ENCODE results near the gene PLCB1. TPM values are rescaled to one million over a fixed set of nuclear protein-coding genes. Genes with fewer than 3 reads are reported as not detected.

Gene PLCB1
- total and polyA plus RNA-seq, 2 experiments from 2014 or later, result 6.7 to 20.5 TPM

DNA sequence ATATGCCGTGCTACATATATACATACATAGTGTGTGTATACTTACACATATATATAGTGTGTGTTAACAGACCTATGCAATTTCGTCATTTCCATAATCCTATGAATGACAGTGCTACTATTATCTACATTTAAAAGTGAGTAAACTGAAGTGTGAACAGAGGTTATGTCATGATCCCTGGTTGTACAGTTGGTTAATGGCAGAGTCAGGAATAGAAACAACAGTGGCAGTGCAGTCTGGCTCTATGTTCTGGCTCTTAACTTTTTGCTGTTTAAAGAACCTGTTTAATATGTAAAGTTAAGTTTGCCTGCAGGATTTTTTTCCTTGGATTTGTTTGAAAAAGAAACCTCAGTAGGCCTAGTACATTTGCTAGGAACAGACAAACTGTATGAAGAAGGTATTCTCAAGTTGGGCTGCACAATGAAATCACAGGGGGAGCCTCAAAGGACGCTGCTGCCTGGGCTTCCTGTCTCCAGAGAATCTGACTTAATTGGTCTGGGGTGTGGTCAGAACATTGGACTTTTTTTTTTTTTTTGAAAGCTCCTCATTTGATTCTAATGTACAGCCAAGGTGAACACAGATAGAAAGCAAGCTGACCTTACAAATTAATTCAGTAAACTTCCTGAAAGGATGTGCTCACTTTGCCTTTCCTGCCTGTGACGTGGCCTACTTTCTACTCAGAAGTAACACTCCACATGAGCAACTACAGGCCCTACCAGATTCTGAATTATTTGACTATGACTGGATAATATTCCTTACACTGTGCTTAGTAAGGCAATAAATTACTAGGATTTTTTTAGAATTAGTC is 29.4 kb downstream of the PLCB1 start:
- WGBS (ENCODE audit: low lambda C conversion rate, missing lambda C conversion rate), result 80% methylated on average over 4 of the region's 4 CpGs
- H3K9me3 ChIP-seq (ENCODE audit: low read depth), result no peaks in the 10 kb centered on the region
- H3K27me3 ChIP-seq, result no peaks in the 10 kb centered on the region
- no peaks in the 10 kb centered on the region for H3K79me2 ChIP-seq
- TF ChIP-seq EZH2phosphoT487 (IDR thresholded peaks at IDR 0.05; ENCODE audit: low read depth, severe bottlenecking, unreplicated experiment) (no peak), EZH2 (IDR thresholded peaks at IDR 0.05; ENCODE audit: borderline replicate concordance) (no peak)
- TF ChIP-seq, protein P1, sequence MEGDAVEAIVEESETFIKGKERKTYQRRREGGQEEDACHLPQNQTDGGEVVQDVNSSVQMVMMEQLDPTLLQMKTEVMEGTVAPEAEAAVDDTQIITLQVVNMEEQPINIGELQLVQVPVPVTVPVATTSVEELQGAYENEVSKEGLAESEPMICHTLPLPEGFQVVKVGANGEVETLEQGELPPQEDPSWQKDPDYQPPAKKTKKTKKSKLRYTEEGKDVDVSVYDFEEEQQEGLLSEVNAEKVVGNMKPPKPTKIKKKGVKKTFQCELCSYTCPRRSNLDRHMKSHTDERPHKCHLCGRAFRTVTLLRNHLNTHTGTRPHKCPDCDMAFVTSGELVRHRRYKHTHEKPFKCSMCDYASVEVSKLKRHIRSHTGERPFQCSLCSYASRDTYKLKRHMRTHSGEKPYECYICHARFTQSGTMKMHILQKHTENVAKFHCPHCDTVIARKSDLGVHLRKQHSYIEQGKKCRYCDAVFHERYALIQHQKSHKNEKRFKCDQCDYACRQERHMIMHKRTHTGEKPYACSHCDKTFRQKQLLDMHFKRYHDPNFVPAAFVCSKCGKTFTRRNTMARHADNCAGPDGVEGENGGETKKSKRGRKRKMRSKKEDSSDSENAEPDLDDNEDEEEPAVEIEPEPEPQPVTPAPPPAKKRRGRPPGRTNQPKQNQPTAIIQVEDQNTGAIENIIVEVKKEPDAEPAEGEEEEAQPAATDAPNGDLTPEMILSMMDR (IDR thresholded peaks at IDR 0.05; ENCODE audit: poor library complexity), result no peak
- no peak overlapping the region for H3K4me3 ChIP-seq
- H3K27ac ChIP-seq, result peak overlapping the region; percentile 42
- no peaks in the 10 kb centered on the region for H3K36me3 ChIP-seq (replicated peaks; ENCODE audit: insufficient read depth, low read depth)
- H3K4me1 ChIP-seq (ENCODE audit: insufficient read depth), result no peaks in the 10 kb centered on the region
- no peak for DNase-seq (ENCODE audit: low spot score)
- no peak overlapping the region for H3K4me2 ChIP-seq
- H3K9me2 ChIP-seq (replicated peaks; ENCODE audit: insufficient read depth), result no peaks in the 10 kb centered on the region
- H4K20me1 ChIP-seq (ENCODE audit: insufficient read depth, poor library complexity, severe bottlenecking), result no peaks in the 10 kb centered on the region
- no peak overlapping the region for H2AFZ ChIP-seq

DNA sequence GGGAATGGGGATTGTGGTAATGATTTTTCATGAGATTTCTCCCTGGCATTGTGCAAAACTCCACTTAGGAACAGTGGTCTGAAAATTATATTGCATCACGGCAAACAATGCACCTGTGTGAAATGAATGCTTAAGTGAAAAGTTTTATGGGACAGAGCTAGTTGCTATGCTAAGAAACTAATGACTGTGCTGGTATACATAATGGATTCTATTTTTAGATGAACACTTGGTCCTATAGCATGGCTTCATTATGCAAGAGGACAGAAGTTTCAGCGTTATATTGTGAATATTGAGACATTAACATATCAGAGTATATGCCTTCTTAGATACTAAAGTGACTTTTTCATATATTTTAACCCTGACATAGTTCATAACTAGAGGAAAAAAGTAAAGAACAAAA is 30.5 kb downstream of the PLCB1 start:
- Histone ChIP-seq H3K4me1 (ENCODE audit: insufficient read depth) (no peaks in the 10 kb centered on the region), H4K20me1 (ENCODE audit: insufficient read depth, poor library complexity, severe bottlenecking) (no peaks in the 10 kb centered on the region), H3K4me2 (no peak overlapping the region), H3K9me3 (ENCODE audit: low read depth) (no peaks in the 10 kb centered on the region), H3K79me2 (no peaks in the 10 kb centered on the region), H2AFZ (no peak overlapping the region), H3K36me3 (replicated peaks; ENCODE audit: insufficient read depth, low read depth) (no peaks in the 10 kb centered on the region), H3K27me3 (no peaks in the 10 kb centered on the region), H3K4me3 (no peak overlapping the region), H3K9me2 (replicated peaks; ENCODE audit: insufficient read depth) (no peaks in the 10 kb centered on the region), H3K27ac (no peak overlapping the region)
- 97% methylated on average over 2 of the region's 2 CpGs for WGBS (ENCODE audit: low lambda C conversion rate, missing lambda C conversion rate)
- DNase-seq (ENCODE audit: low spot score), result no peak
- TF ChIP-seq, protein P1 (IDR thresholded peaks at IDR 0.05; ENCODE audit: poor library complexity), result no peak
- TF ChIP-seq EZH2 (IDR thresholded peaks at IDR 0.05; ENCODE audit: borderline replicate concordance) (no peak), EZH2phosphoT487 (IDR thresholded peaks at IDR 0.05; ENCODE audit: low read depth, severe bottlenecking, unreplicated experiment) (no peak)

DNA sequence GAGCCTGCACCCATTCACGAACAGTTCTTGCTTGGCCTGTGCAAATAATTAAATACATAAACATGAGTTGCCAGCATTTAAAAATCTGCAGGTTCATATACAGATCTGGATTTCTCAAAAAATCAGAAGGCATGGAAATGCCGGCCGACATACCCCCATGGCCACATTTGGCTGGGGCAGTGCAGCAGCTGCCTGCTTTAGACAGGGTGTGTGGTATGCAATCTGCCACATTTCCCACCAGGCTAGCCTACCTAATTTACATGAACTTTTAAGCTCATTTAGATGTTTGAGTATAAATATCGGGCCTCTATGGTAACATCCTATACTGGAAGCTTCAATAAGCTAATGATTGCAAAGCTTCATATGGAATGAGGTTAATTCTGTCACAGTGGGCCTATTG is 31.5 kb downstream of the PLCB1 start:
- H3K4me1 ChIP-seq (ENCODE audit: insufficient read depth), result no peaks in the 10 kb centered on the region
- H3K4me2 ChIP-seq, result no peak overlapping the region
- no peak overlapping the region for H2AFZ ChIP-seq
- DNase-seq (ENCODE audit: low spot score), result no peak
- 97% methylated on average over 4 of the region's 4 CpGs for WGBS (ENCODE audit: low lambda C conversion rate, missing lambda C conversion rate)
- no peaks in the 10 kb centered on the region for H3K79me2 ChIP-seq
- no peaks in the 10 kb centered on the region for H3K27me3 ChIP-seq
- H3K36me3 ChIP-seq (replicated peaks; ENCODE audit: insufficient read depth, low read depth), result no peaks in the 10 kb centered on the region
- H3K4me3 ChIP-seq, result no peak overlapping the region
- TF ChIP-seq EZH2phosphoT487 (IDR thresholded peaks at IDR 0.05; ENCODE audit: low read depth, severe bottlenecking, unreplicated experiment), result no peak
- no peak for TF ChIP-seq EZH2 (IDR thresholded peaks at IDR 0.05; ENCODE audit: borderline replicate concordance)
- TF ChIP-seq, protein P1 (IDR thresholded peaks at IDR 0.05; ENCODE audit: poor library complexity), result no peak
- H4K20me1 ChIP-seq (ENCODE audit: insufficient read depth, poor library complexity, severe bottlenecking), result no peaks in the 10 kb centered on the region
- no peaks in the 10 kb centered on the region for H3K9me2 ChIP-seq (replicated peaks; ENCODE audit: insufficient read depth)
- H3K27ac ChIP-seq, result no peak overlapping the region
- H3K9me3 ChIP-seq (ENCODE audit: low read depth), result no peaks in the 10 kb centered on the region

All from hepatocyte (in vitro differentiated cells).